Caco-2 (cell line): Measurements from ENCODE around the gene TTLL11. TPM values are rescaled to one million over a fixed set of nuclear protein-coding genes. Genes with fewer than 3 reads are reported as not detected.
"Not testable (repeated sequence)": the region's sequence is repeated elsewhere in the genome, so short reads cannot be mapped to it uniquely, and the experiment has no call there.

Experiments
- BruUV-seq: library from RNA; stranded (reverse); fragments of 400-500 nt; replicated peaks from 2 replicates; lab custom pipeline; 2021; lab: Mats Ljungman, UMichigan
- CTCF ChIA-PET: fragments of 300-600 bp; sonication (Branson Sonifier 250); formaldehyde crosslinking; loops from one replicate; lab custom pipeline; 2022; ENCODE audit warnings: antibody characterized with exemption; lab: Charles Lee
- POLR2A ChIA-PET: fragments of 300-600 bp; sonication (Branson Sonifier 250); formaldehyde crosslinking; loops from one replicate; lab custom pipeline; 2022; ENCODE audit warnings: antibody characterized with exemption; lab: Charles Lee
- DNase-seq, 2 experiments: peaks; one replicate each; pipeline versions ENCODE4 v3.0.0 to v3.0.0-alpha.2; 2020 to 2022
- H3K27me3 ChIP-seq: replicated peaks from 2 replicates; pipeline ENCODE4 v1.6.0; 2011; ENCODE audit warnings: low read length; ENCODE audit not compliant: control insufficient read depth, insufficient read depth
- H3K36me3 ChIP-seq: 2 replicates; pipeline ENCODE4 v1.5.1; 2011; ENCODE audit warnings: low read length; ENCODE audit not compliant: control insufficient read depth, insufficient read depth
- H3K4me1 ChIP-seq: fragments of 250-450 bp; sonication (Bioruptor Pico); 2 replicates; pipeline ENCODE4 v1.5.1; 2020; ENCODE audit warnings: mild to moderate bottlenecking
- H3K4me3 ChIP-seq: 2 replicates; pipeline ENCODE4 v1.5.1; 2011; ENCODE audit warnings: low read depth, mild to moderate bottlenecking, control low read depth, low read length
- H3K9me3 ChIP-seq: fragments of 250-450 bp; sonication (Bioruptor Pico); 2 replicates; pipeline ENCODE4 v1.5.1; 2020; ENCODE audit warnings: mild to moderate bottlenecking, moderate library complexity
- H3K27ac Mint-ChIP-seq: one replicate; pipeline ENCODE4 v1.8.0; 2022; ENCODE audit warnings: mixed read lengths; ENCODE audit not compliant: unreplicated experiment
- H3K27me3 Mint-ChIP-seq: one replicate; pipeline ENCODE4 v1.8.0; 2022; ENCODE audit warnings: mixed read lengths; ENCODE audit not compliant: insufficient read depth, unreplicated experiment
- H3K36me3 Mint-ChIP-seq: one replicate; pipeline ENCODE4 v1.8.0; 2022; ENCODE audit warnings: mild to moderate bottlenecking, mixed read lengths; ENCODE audit not compliant: insufficient read depth, unreplicated experiment
- H3K4me1 Mint-ChIP-seq: one replicate; pipeline ENCODE4 v1.8.0; 2022; ENCODE audit warnings: low read depth, mixed read lengths; ENCODE audit not compliant: unreplicated experiment
- H3K4me3 Mint-ChIP-seq: one replicate; pipeline ENCODE4 v1.8.0; 2022; ENCODE audit warnings: mild to moderate bottlenecking, moderate library complexity, mixed read lengths; ENCODE audit not compliant: unreplicated experiment
- H3K9me3 Mint-ChIP-seq: one replicate; pipeline ENCODE4 v1.8.0; 2022; ENCODE audit warnings: mixed read lengths; ENCODE audit not compliant: unreplicated experiment
- intact Hi-C: fragments of 100-400 bp; cut with micrococcal nuclease; formaldehyde crosslinking; loops from one replicate; pipeline ENCODE4 v1.10.0; 2022; ENCODE audit not compliant: unreplicated experiment
- total RNA-seq: library from RNA; stranded (reverse); gene quantifications from 2 replicates; pipeline ENCODE4 v1.2.3, GENCODE V29; 2022
- TF ChIP-seq, protein P1 (sequence below), 2 experiments: fragments of 200-600 bp in 1 of 2; IDR thresholded peaks; 1 replicate in 1 of 2; 2 replicates in 1 of 2; pipeline versions ENCODE4 v1.5.1 to v1.8.0; 2011 to 2022; ENCODE audit warnings: antibody characterized with exemption in 1 of 2, control low read depth in 1 of 2, inconsistent platforms in 1 of 2, low read depth in 1 of 2, low read length in 1 of 2, mild to moderate bottlenecking in 1 of 2, moderate library complexity in 1 of 2; ENCODE audit not compliant: insufficient read depth in 1 of 2, severe bottlenecking in 1 of 2, unreplicated experiment in 1 of 2

Gene TTLL11
- total RNA-seq, 1 experiment from 2014 or later, result 4.4 TPM

DNA sequence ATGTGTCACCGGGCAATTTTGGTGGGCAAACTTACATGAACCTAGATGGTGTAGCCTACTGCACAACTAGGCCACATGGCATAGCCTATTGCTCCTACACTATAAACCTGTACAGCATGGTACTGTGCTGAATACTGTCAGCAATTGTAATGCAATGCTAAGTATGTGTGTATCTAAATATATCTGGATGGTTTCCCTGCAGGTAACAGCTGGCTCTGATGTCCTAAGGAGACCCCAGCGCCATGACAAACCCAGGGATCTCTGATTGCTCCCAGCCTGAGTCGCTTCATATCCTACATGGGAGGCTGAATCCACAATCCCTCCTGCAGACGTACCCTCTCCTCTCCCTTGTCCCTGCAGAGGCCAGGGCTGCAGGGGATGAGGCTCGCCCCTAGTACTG lies 26.6 kb upstream of the TTLL11 start:
- TF ChIP-seq, protein P1, sequence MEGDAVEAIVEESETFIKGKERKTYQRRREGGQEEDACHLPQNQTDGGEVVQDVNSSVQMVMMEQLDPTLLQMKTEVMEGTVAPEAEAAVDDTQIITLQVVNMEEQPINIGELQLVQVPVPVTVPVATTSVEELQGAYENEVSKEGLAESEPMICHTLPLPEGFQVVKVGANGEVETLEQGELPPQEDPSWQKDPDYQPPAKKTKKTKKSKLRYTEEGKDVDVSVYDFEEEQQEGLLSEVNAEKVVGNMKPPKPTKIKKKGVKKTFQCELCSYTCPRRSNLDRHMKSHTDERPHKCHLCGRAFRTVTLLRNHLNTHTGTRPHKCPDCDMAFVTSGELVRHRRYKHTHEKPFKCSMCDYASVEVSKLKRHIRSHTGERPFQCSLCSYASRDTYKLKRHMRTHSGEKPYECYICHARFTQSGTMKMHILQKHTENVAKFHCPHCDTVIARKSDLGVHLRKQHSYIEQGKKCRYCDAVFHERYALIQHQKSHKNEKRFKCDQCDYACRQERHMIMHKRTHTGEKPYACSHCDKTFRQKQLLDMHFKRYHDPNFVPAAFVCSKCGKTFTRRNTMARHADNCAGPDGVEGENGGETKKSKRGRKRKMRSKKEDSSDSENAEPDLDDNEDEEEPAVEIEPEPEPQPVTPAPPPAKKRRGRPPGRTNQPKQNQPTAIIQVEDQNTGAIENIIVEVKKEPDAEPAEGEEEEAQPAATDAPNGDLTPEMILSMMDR (IDR thresholded peaks at IDR 0.05; ENCODE audit: insufficient read depth in 1 of 2, low read depth in 1 of 2, low read length in 1 of 2, severe bottlenecking in 1 of 2, unreplicated experiment in 1 of 2), result no peak

DNA sequence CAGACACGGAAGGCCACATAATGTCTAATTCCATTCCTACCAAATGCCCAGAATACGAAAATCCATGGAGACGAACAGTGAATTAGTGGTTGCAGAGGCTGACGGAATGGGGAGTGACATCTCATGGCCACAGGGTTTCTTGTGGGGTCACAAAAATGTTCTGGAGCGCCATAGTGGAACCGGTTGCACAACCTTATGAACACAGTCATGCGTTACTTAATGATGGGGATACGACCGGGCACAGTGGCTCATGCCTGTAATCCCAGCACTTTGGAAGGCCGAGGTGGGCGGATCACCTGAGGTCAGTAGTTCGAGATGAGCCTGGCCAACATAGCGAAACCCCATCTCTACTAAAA lies 26.0 kb upstream of the TTLL11 start:
- no peak for DNase-seq
- BruUV-seq, result no TSS peak
- Mint-ChIP-seq H3K4me1 (no peaks in the 10 kb centered on the region), H3K27me3 (peaks cover 3% of the 10 kb centered on the region), H3K36me3 (no peaks in the 10 kb centered on the region), H3K27ac (no peak overlapping the region), H3K9me3 (no peaks in the 10 kb centered on the region), H3K4me3 (no peak overlapping the region)
- Histone ChIP-seq H3K36me3 (no peaks in the 10 kb centered on the region), H3K4me1 (no peaks in the 10 kb centered on the region), H3K9me3 (no peaks in the 10 kb centered on the region), H3K4me3 (no peak overlapping the region), H3K27me3 (no peaks in the 10 kb centered on the region)
- intact Hi-C loops, result no loop called here
- POLR2A ChIA-PET, result no interaction called here
- TF ChIP-seq, protein P1 (IDR thresholded peaks at IDR 0.05; ENCODE audit: insufficient read depth in 1 of 2, low read depth in 1 of 2, low read length in 1 of 2, severe bottlenecking in 1 of 2, unreplicated experiment in 1 of 2), result no peak
- CTCF ChIA-PET, result interaction anchor here (1.0 to 8.4 kb wide), 2 partner anchors 22 to 60 kb away, joined by 3 to 175 read pairs; no protein-coding TSS in a partner anchor

More for the DNA sequence above, 26.6 kb upstream of the TTLL11 start:
- ChIA-PET CTCF (interaction anchor here (1.0 to 8.4 kb wide), 3 partner anchors 22 to 59 kb away, joined by 3 to 175 read pairs (median 3); partner anchors contain the start of gene TTLL11), POLR2A (no interaction called here)
- Mint-ChIP-seq H3K36me3 (no peaks in the 10 kb centered on the region), H3K27ac (no peak overlapping the region), H3K4me3 (no peak overlapping the region), H3K9me3 (no peaks in the 10 kb centered on the region), H3K27me3 (peaks cover 3% of the 10 kb centered on the region), H3K4me1 (no peaks in the 10 kb centered on the region)
- no TSS peak for BruUV-seq
- intact Hi-C loops, result no loop called here
- H3K4me3 ChIP-seq, result no peak overlapping the region
- H3K9me3 ChIP-seq, result no peaks in the 10 kb centered on the region
- no peaks in the 10 kb centered on the region for H3K36me3 ChIP-seq
- no peaks in the 10 kb centered on the region for H3K4me1 ChIP-seq
- DNase-seq, result no peak
- no peaks in the 10 kb centered on the region for H3K27me3 ChIP-seq

DNA sequence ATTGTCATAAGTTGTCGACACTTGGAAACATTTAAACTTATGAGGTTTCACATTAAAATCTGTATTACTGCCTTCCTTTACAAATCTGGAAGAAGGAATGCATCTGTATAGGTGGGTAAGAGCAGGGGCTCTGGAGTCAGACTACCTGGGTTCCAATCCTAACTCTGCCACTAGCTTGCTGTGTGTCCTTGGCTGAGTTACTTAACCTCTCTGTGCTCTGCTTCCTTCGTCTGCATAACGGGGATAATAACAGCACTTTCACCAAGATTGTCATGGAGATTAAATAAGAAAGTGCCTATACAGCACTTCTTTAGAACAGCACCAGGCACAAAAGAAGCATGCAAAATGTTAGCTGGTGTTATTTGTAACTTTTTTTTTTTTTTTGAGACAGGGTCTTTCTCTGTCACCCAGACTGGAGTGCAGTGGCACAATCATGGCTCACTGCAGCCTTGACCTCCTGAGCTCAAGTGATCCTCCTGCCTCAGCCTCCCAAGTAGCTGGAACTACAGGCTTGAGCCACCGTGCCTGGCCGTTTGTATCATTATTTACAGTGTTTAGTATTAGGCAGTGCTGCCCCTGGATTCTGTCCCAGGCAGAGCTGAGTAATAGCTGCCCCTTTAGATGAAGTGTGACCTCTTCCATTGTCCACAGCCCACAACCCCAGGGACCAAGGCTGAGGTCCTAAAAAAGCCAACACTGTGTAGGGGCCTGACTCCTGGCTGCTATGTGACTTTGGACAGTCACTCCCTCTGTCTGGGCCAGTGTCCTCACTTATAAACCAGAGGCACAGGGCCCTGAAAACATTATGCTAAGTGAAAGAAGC lies 25.4 kb upstream of the TTLL11 start:
- DNase-seq, result no peak
- POLR2A ChIA-PET, result no interaction called here
- Histone ChIP-seq H3K36me3 (no peaks in the 10 kb centered on the region), H3K4me1 (no peaks in the 10 kb centered on the region), H3K9me3 (no peaks in the 10 kb centered on the region), H3K27me3 (no peaks in the 10 kb centered on the region), H3K4me3 (no peak overlapping the region)
- TF ChIP-seq, protein P1 (IDR thresholded peaks at IDR 0.05; ENCODE audit: insufficient read depth in 1 of 2, low read depth in 1 of 2, low read length in 1 of 2, severe bottlenecking in 1 of 2, unreplicated experiment in 1 of 2), result no peak
- Mint-ChIP-seq H3K4me1 (no peaks in the 10 kb centered on the region), H3K36me3 (no peaks in the 10 kb centered on the region), H3K4me3 (no peak overlapping the region), H3K9me3 (no peaks in the 10 kb centered on the region), H3K27me3 (peaks cover 3% of the 10 kb centered on the region), H3K27ac (no peak overlapping the region)
- no TSS peak for BruUV-seq
- intact Hi-C loops, result no loop called here
- CTCF ChIA-PET, result interaction anchor here (8.4 kb wide), 1 partner anchor 21 kb away, joined by 175 read pairs; no protein-coding TSS in a partner anchor

DNA sequence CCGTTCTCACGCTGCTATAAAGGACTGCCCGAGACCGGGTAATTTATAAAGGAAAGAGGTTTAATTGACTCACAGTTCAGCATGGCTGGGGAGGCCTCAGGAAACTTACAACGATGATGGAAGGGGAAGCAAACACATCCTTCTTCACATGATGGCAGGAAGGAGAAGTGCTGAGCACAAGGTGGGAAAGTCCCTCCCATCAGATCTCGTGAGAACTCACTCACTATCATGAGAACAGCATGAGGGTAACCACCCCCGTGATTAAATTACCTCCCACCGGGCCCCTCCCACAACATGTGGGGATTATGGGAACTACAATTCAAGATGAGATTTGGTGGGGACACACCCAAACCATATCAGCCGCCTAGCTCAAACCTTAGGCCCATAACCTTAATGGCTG lies 24.1 kb upstream of the TTLL11 start:
- POLR2A ChIA-PET, DNase-seq, H3K9me3 Mint-ChIP-seq, intact Hi-C loops, H3K27me3 ChIP-seq, H3K4me1 ChIP-seq, H3K36me3 Mint-ChIP-seq, CTCF ChIA-PET, BruUV-seq, H3K36me3 ChIP-seq, H3K27me3 Mint-ChIP-seq, H3K9me3 ChIP-seq, H3K4me3 ChIP-seq, H3K4me3 Mint-ChIP-seq, H3K4me1 Mint-ChIP-seq, H3K27ac Mint-ChIP-seq: not testable (repeated sequence)
